GM12878 (cell line): ENCODE data around the gene CACNA1I. TPM values are rescaled to one million over a fixed set of nuclear protein-coding genes. Genes with fewer than 3 reads are reported as not detected.
A peak's percentile ranks its signal among the peaks of the same experiment; 100 is the strongest.

Source experiments
- ATAC-seq: fragments of 200-7000 bp; cut with Tn5 transposase; 3 replicates; pipeline ENCODE4 v1.9.1; 2020; ENCODE audit warnings: mild to moderate bottlenecking, moderate library complexity
- BruUV-seq: library from RNA; stranded (reverse); fragments of 400-500 nt; replicated peaks from 2 replicates; lab custom pipeline; 2021; lab: Mats Ljungman, UMichigan
- CTCF ChIA-PET: fragments of 300-600 bp; sonication (Branson Sonifier 250); formaldehyde crosslinking; extraction: SDS; loops from one replicate; lab custom pipeline; 2021; ENCODE audit warnings: inconsistent platforms; lab: Yijun Ruan, JAX
- POLR2A ChIA-PET: fragments of 350-600 bp; formaldehyde crosslinking; extraction: SDS; loops from one replicate; lab custom pipeline; 2021; ENCODE audit warnings: inconsistent platforms; lab: Charles Lee
- RAD21 ChIA-PET: fragments of 300-600 bp; sonication (Branson Sonifier 250); formaldehyde crosslinking; loops from one replicate; lab custom pipeline; 2023; ENCODE audit warnings: antibody characterized with exemption; ENCODE audit not compliant: unreplicated experiment; lab: Charles Lee
- SMC1A ChIA-PET: fragments of 300-600 bp; sonication (Branson Sonifier 250); formaldehyde crosslinking; loops from one replicate; lab custom pipeline; 2023; ENCODE audit not compliant: unreplicated experiment, uncharacterized antibody; lab: Charles Lee
- DNase-seq: peaks from one replicate; pipeline ENCODE4 v3.0.0-alpha.2; 2011; ENCODE audit warnings: low read depth, low spot score
- FAIRE-seq: peaks from 3 replicates; lab custom pipeline; 2011; peaks lifted over from hg19 to GRCh38; lab: Jason Lieb, UNC
- H2AFZ ChIP-seq: 2 replicates; pipeline ENCODE4 v1.6.0; 2011; ENCODE audit warnings: low read depth, low read length, control low read depth; ENCODE audit not compliant: control insufficient read depth
- H3K27ac ChIP-seq: 2 replicates; pipeline ENCODE4 v1.5.1; 2011; ENCODE audit warnings: control low read depth; ENCODE audit not compliant: control insufficient read depth, insufficient read depth
- H3K27me3 ChIP-seq, 2 experiments: replicated peaks in 1 of 2; 2 replicates each; pipeline versions ENCODE4 v1.6.0 to v1.6.1; 2011; ENCODE audit warnings: low read length in 1 of 2; ENCODE audit not compliant: control insufficient read depth in 2 of 2, insufficient read depth in 2 of 2
- H3K36me3 ChIP-seq, 2 experiments: 2 replicates each; pipeline ENCODE4 v1.5.1; 2011; ENCODE audit warnings: low read length in 1 of 2; ENCODE audit not compliant: control insufficient read depth in 2 of 2, insufficient read depth in 2 of 2
- H3K4me1 ChIP-seq: 2 replicates; pipeline ENCODE4 v1.6.1; 2011; ENCODE audit warnings: mild to moderate bottlenecking, low read length, moderate library complexity, mixed read lengths; ENCODE audit not compliant: control insufficient read depth, insufficient read depth
- H3K4me2 ChIP-seq: 2 replicates; pipeline ENCODE4 v1.6.0; 2011; ENCODE audit warnings: control low read depth; ENCODE audit not compliant: control insufficient read depth, insufficient read depth
- H3K4me3 ChIP-seq: fragments of 200-600 bp; sonication (generic); 2 replicates; pipeline ENCODE4 v1.5.1; 2016
- H3K79me2 ChIP-seq: 2 replicates; pipeline ENCODE4 v1.6.0; 2011; ENCODE audit warnings: low read length; ENCODE audit not compliant: control insufficient read depth, insufficient read depth
- H3K9ac ChIP-seq: 2 replicates; pipeline ENCODE4 v1.8.0; 2011; ENCODE audit warnings: low read length, control low read depth, mixed read lengths; ENCODE audit not compliant: control insufficient read depth, insufficient read depth
- H3K9me3 ChIP-seq: replicated peaks from 3 replicates; pipeline ENCODE4 v1.5.1; 2011; ENCODE audit warnings: mild to moderate bottlenecking, low read length; ENCODE audit not compliant: control insufficient read depth, insufficient read depth
- H4K20me1 ChIP-seq: 2 replicates; pipeline ENCODE4 v1.6.0; 2011; ENCODE audit not compliant: control insufficient read depth, insufficient read depth
- BHLHE40 ChIP-seq, 2 experiments: fragments of 450-650 bp in 1 of 2; IDR thresholded peaks; 2 replicates each; pipeline ENCODE4 v1.6.1; 2011 to 2017; ENCODE audit warnings: low read depth in 2 of 2, borderline replicate concordance in 1 of 2, improper control_type of control experiment in 1 of 2, low read length in 1 of 2, mild to moderate bottlenecking in 1 of 2
- CHD1 ChIP-seq: IDR thresholded peaks from 2 replicates; pipeline ENCODE4 v1.6.1; 2012; ENCODE audit warnings: low read depth, low read length, improper control_type of control experiment
- CREM ChIP-seq: IDR thresholded peaks from 2 replicates; pipeline ENCODE4 v1.6.1; 2014; ENCODE audit warnings: antibody characterized with exemption, low read depth
- EGR1 ChIP-seq, 2 experiments: IDR thresholded peaks; 1 replicate in 1 of 2; 2 replicates in 1 of 2; pipeline ENCODE4 v1.6.1; 2011 to 2012; ENCODE audit warnings: low read depth in 2 of 2, low read length in 2 of 2, borderline replicate concordance in 1 of 2, mild to moderate bottlenecking in 1 of 2, moderate library complexity in 1 of 2
- EP300 ChIP-seq, 2 experiments: fragments of 150-350 bp in 1 of 2; IDR thresholded peaks; 2 replicates each; pipeline ENCODE4 v1.6.1; 2011 to 2012; ENCODE audit warnings: low read depth in 2 of 2, low read length in 2 of 2, borderline replicate concordance in 1 of 2, improper control_type of control experiment in 1 of 2, inconsistent platforms in 1 of 2; ENCODE audit not compliant: control insufficient read depth in 1 of 2
- IKZF1 ChIP-seq: fragments of 450-650 bp; conservative IDR thresholded peaks from 2 replicates; pipeline ENCODE4 v1.6.1; 2017; ENCODE audit warnings: antibody characterized with exemption, mild to moderate bottlenecking
- MEF2B ChIP-seq: fragments of 450-650 bp; IDR thresholded peaks from 2 replicates; pipeline ENCODE4 v1.6.1; 2018; ENCODE audit warnings: mild to moderate bottlenecking, moderate library complexity; ENCODE audit not compliant: partially characterized antibody, poor library complexity, severe bottlenecking
- RAD21 ChIP-seq: IDR thresholded peaks from 2 replicates; pipeline ENCODE4 v1.6.1; 2011; ENCODE audit warnings: mild to moderate bottlenecking, low read depth, low read length, moderate library complexity; ENCODE audit not compliant: insufficient read depth
- SIN3A ChIP-seq: IDR thresholded peaks from 2 replicates; pipeline ENCODE4 v1.6.1; 2012; ENCODE audit warnings: low read depth, low read length, improper control_type of control experiment
- STAT1 ChIP-seq: fragments of 450-650 bp; conservative IDR thresholded peaks from 2 replicates; pipeline ENCODE4 v1.6.1; 2014; ENCODE audit warnings: antibody characterized with exemption, mild to moderate bottlenecking
- YY1 ChIP-seq: IDR thresholded peaks from 2 replicates; pipeline ENCODE4 v1.6.1; 2011; ENCODE audit warnings: low read depth, mild to moderate bottlenecking, low read length
- ZBTB4 ChIP-seq: fragments of 450-650 bp; formaldehyde crosslinking; IDR thresholded peaks from 2 replicates; pipeline ENCODE4 v1.4.0; 2022; ENCODE audit warnings: mild to moderate bottlenecking, moderate library complexity
- ZNF274 ChIP-seq: IDR thresholded peaks from one replicate; pipeline ENCODE4 v1.8.0; 2011; ENCODE audit not compliant: insufficient read length, insufficient read depth
- WGBS: methylation state at CpG from one replicate; pipeline ENCODE4 v1.1.6; 2016; ENCODE audit warnings: low lambda C conversion rate; ENCODE audit not compliant: insufficient replicate concordance, insufficient coverage; ENCODE audit errors: missing lambda C conversion rate; 5-methylcytosine and 5-hydroxymethylcytosine counted together
- in situ Hi-C: fragments of 300-500 bp; cut with MboI; formaldehyde crosslinking; loops from 9 replicates; pipeline ENCODE4 v1.14.3; 2018; ENCODE audit warnings: mixed read lengths
- intact Hi-C: fragments of 100-400 bp; cut with micrococcal nuclease; formaldehyde crosslinking; loops from one replicate; pipeline ENCODE4 v1.14.2; 2022; ENCODE audit not compliant: unreplicated experiment
- polyA plus RNA-seq, 11 experiments: library from polyadenylated mRNA; depleted of rRNA in 4 of 11; unstranded in 6 of 11; stranded (reverse) in 5 of 11; fragments of >200 nt; fragmentation: Nextera tagmentation in 4 of 11; fragmentation: Illumina TruSeq in 1 of 11; extraction: Ambion mirVana in 4 of 11; extraction: Trizol in 1 of 11; gene quantifications; 1 replicate in 1 of 11; 2 replicates in 10 of 11; pipeline versions ENCODE4 v1.2.1 to v1.2.3, GENCODE V29; 2011 to 2016; ENCODE audit warnings: inconsistent platforms in 2 of 11, missing spikeins in 2 of 11, low read depth in 1 of 11
- total RNA-seq, 4 experiments: library from RNA; depleted of rRNA in 3 of 4; stranded (reverse); fragments of >200 nt in 3 of 4; fragmentation: Illumina TruSeq in 1 of 4; extraction: Trizol in 1 of 4; gene quantifications; 2 replicates each; pipeline versions ENCODE4 v1.2.1 to v1.2.3, GENCODE V29; 2013 to 2021
- TF ChIP-seq, protein P1 (sequence below): fragments of 450-650 bp; IDR thresholded peaks from 2 replicates; pipeline ENCODE4 v1.6.1; 2016; ENCODE audit warnings: mild to moderate bottlenecking

The CACNA1I gene
- total and polyA plus RNA-seq, 10 of the 15 experiments (the other 5 are each of a cell fraction or from before 2014, with no cell fraction given), result 0.01 to 0.03 TPM; not detected in 8

- no peak overlapping the region for H3K27ac ChIP-seq
- POLR2A ChIA-PET, result interaction anchor here (0.6 kb wide), 1 partner anchor 791 kb away, joined by 4 read pairs; no protein-coding TSS in a partner anchor
- FAIRE-seq, result no peak
- TF ChIP-seq CREM (no peak), ZNF274 (no peak), BHLHE40 (IDR thresholded peaks at IDR 0.05; ENCODE audit: borderline replicate concordance in 1 of 2, low read depth in 2 of 2, low read length in 1 of 2) (peak in 1 of 2 experiments; percentile 23; a peak in 1 of 4 replicates), YY1 (no peak), IKZF1 (peak; percentile 27; the same call in 1 of the 2 replicates), SIN3A (no peak), EP300 (IDR thresholded peaks at IDR 0.05; ENCODE audit: borderline replicate concordance in 1 of 2, control insufficient read depth in 1 of 2, low read depth in 2 of 2, low read length in 2 of 2) (no peak), MEF2B (peak; percentile 71), ZBTB4 (CRISPR knock-in tag) (no peak), RAD21 (no peak), STAT1 (no peak), EGR1 (IDR thresholded peaks at IDR 0.05; ENCODE audit: borderline replicate concordance in 1 of 2, low read depth in 2 of 2, low read length in 2 of 2) (peak in 1 of 2 experiments; percentile 55; a peak in 1 of 3 replicates), CHD1 (no peak)
- TF ChIP-seq, protein P1, sequence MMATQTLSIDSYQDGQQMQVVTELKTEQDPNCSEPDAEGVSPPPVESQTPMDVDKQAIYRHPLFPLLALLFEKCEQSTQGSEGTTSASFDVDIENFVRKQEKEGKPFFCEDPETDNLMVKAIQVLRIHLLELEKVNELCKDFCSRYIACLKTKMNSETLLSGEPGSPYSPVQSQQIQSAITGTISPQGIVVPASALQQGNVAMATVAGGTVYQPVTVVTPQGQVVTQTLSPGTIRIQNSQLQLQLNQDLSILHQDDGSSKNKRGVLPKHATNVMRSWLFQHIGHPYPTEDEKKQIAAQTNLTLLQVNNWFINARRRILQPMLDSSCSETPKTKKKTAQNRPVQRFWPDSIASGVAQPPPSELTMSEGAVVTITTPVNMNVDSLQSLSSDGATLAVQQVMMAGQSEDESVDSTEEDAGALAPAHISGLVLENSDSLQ, result no peak
- H3K4me2 ChIP-seq, result no peak overlapping the region
- in situ Hi-C loops, result no loop called here
- intact Hi-C loops, result no loop called here
- ATAC-seq, result no peak
- no TSS peak for BruUV-seq
- no peaks in the 10 kb centered on the region for H4K20me1 ChIP-seq
- H3K4me1 ChIP-seq, result no peaks in the 10 kb centered on the region; the same call in 1 of the 2 replicates
- H3K9ac ChIP-seq, result no peak overlapping the region
- no peak overlapping the region for H3K4me3 ChIP-seq
- no peak overlapping the region for H2AFZ ChIP-seq
- SMC1A ChIA-PET, result no interaction called here
- RAD21 ChIA-PET, result interaction anchor here (0.8 to 0.9 kb wide), 2 partner anchors 12 to 92 kb away, joined by 3 to 4 read pairs; no protein-coding TSS in a partner anchor
- no peaks in the 10 kb centered on the region for H3K9me3 ChIP-seq
- under 1% methylated on average over 12 of the region's 15 CpGs for WGBS
- H3K79me2 ChIP-seq, result no peaks in the 10 kb centered on the region
- peaks cover 0 to 2% of the 10 kb centered on the region in 2 experiments; a peak in 2 of 4 replicates for H3K27me3 ChIP-seq
- no peaks in the 10 kb centered on the region for H3K36me3 ChIP-seq
- CTCF ChIA-PET, result no interaction called here
- no peak for DNase-seq
Measured at GRCh38 chr22:39617342-39617741, 46.8 kb downstream of the CACNA1I start.
